Endodermal cell (in vitro differentiated cells): ENCODE data around the gene GNB1. TPM values are rescaled to one million over a fixed set of nuclear protein-coding genes. Genes with fewer than 3 reads are reported as not detected.
A peak's percentile ranks its signal among the peaks of the same experiment; 100 is the strongest.

Source experiments
- DNase-seq: peaks from one replicate; pipeline ENCODE4 v3.0.0-alpha.2; 2017
- H3K27ac ChIP-seq: 2 replicates; pipeline ENCODE4 v1.5.1; 2013; ENCODE audit warnings: mild to moderate bottlenecking, low read depth, low read length, moderate library complexity
- H3K27me3 ChIP-seq: 2 replicates; pipeline ENCODE4 v1.6.1; 2013; ENCODE audit warnings: mild to moderate bottlenecking, low read length, moderate library complexity; ENCODE audit not compliant: insufficient read depth, control insufficient read depth, poor library complexity, severe bottlenecking
- H3K36me3 ChIP-seq: 2 replicates; pipeline ENCODE4 v1.7.0; 2013; ENCODE audit warnings: mild to moderate bottlenecking, low read length, moderate library complexity; ENCODE audit not compliant: control insufficient read depth, insufficient read depth
- H3K4me1 ChIP-seq: one replicate; pipeline ENCODE4 v1.7.0; 2013; ENCODE audit warnings: low read length; ENCODE audit not compliant: control insufficient read depth, insufficient read depth
- H3K4me3 ChIP-seq: 2 replicates; pipeline ENCODE4 v1.5.1; 2013; ENCODE audit warnings: mild to moderate bottlenecking, low read length, moderate library complexity
- H3K9ac ChIP-seq: 2 replicates; pipeline ENCODE4 v1.6.1; 2013; ENCODE audit warnings: mild to moderate bottlenecking, low read length, moderate library complexity; ENCODE audit not compliant: poor library complexity, severe bottlenecking; ENCODE audit errors: extremely low read depth
- H3K9me3 ChIP-seq: 2 replicates; pipeline ENCODE4 v1.6.1; 2013; ENCODE audit warnings: mild to moderate bottlenecking, low read length, moderate library complexity; ENCODE audit not compliant: control insufficient read depth
- H3K27ac Mint-ChIP-seq: 2 replicates; pipeline ENCODE4 v1.8.0; 2020; ENCODE audit warnings: mixed read lengths
- H3K27me3 Mint-ChIP-seq: 2 replicates; pipeline ENCODE4 v1.8.0; 2021; ENCODE audit warnings: mild to moderate bottlenecking, mixed read lengths; ENCODE audit not compliant: insufficient read depth
- H3K36me3 Mint-ChIP-seq: 2 replicates; pipeline ENCODE4 v1.8.0; 2020; ENCODE audit warnings: low read depth, mixed read lengths
- H3K4me1 Mint-ChIP-seq: 2 replicates; pipeline ENCODE4 v1.8.0; 2020; ENCODE audit warnings: mixed read lengths
- H3K4me3 Mint-ChIP-seq: 2 replicates; pipeline ENCODE4 v1.8.0; 2020; ENCODE audit warnings: mild to moderate bottlenecking, moderate library complexity, mixed read lengths
- H3K9me3 Mint-ChIP-seq: 2 replicates; pipeline ENCODE4 v1.8.0; 2020; ENCODE audit warnings: mild to moderate bottlenecking, mixed read lengths
- WGBS, 2 experiments: methylation state at CpG; one replicate each; pipeline versions ENCODE4 v1.1.5 to v1.1.7; 2013; ENCODE audit warnings: missing lambda C conversion rate in 2 of 2, mixed read lengths in 1 of 2; ENCODE audit not compliant: insufficient coverage in 1 of 2, insufficient read length in 1 of 2; 5-methylcytosine and 5-hydroxymethylcytosine counted together
- total RNA-seq, 2 donors: library from RNA; stranded (reverse); fragmentation: NEBNext Ultra II Directional in 1 of 2; extraction: Animal tissue kit (Norgen Biotek cat#: 25700) in 1 of 2; gene quantifications; 2 replicates in 1 of 2; 3 replicates in 1 of 2; pipeline ENCODE4 v1.2.1, GENCODE V29; 2021
- TF ChIP-seq, protein P1 (sequence below): fragments of 200-600 bp; sonication (generic); conservative IDR thresholded peaks from 2 replicates; pipeline ENCODE4 v1.5.0; 2021; ENCODE audit warnings: antibody characterized with exemption, mild to moderate bottlenecking

GNB1 gene
- total RNA-seq, 2 donors from 2014 or later, result 369 to 371 TPM

DNA sequence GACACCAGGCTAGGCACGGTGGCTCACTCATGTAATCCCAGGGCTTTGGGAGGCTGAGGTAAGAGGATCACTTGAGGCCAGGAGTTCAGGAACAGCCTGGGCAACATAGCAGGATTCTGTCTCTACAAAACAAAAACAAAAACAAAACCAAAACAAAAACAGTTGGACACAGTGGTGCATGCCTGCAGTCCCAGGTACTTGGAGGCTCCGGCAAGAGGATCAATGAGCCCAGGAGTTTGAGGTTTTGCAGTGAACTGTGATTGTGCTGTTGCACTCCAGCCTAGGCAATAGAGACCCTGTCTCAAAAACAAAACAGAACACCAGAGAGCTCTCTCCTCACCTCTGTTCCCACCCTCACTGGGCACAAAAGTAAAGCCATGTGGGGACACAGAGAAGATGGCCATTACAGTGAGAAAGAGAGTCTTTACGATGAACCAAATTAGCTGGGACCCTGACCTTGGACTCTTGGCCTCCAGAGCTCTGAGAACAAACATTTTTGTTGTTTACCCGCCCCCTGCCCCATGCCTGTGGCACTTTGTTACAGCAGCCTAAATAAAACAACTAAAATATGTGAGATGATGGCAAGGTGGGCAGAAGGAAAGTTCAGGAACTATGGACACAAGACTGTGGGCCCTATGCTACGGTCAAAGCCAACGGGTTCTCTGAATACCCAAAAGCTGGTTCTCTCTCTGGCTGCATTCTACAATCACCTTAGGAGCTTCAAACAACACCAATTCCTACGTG is 122.5 kb downstream of the GNB1 start:
- TF ChIP-seq, protein P1, sequence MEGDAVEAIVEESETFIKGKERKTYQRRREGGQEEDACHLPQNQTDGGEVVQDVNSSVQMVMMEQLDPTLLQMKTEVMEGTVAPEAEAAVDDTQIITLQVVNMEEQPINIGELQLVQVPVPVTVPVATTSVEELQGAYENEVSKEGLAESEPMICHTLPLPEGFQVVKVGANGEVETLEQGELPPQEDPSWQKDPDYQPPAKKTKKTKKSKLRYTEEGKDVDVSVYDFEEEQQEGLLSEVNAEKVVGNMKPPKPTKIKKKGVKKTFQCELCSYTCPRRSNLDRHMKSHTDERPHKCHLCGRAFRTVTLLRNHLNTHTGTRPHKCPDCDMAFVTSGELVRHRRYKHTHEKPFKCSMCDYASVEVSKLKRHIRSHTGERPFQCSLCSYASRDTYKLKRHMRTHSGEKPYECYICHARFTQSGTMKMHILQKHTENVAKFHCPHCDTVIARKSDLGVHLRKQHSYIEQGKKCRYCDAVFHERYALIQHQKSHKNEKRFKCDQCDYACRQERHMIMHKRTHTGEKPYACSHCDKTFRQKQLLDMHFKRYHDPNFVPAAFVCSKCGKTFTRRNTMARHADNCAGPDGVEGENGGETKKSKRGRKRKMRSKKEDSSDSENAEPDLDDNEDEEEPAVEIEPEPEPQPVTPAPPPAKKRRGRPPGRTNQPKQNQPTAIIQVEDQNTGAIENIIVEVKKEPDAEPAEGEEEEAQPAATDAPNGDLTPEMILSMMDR, result no peak
- H3K4me3 Mint-ChIP-seq, result no peak overlapping the region
- Histone ChIP-seq H3K27ac (no peak overlapping the region), H3K4me3 (no peak overlapping the region), H3K36me3 (peaks cover 46% of the 10 kb centered on the region), H3K9ac (no peak overlapping the region), H3K4me1 (no peaks in the 10 kb centered on the region), H3K27me3 (no peaks in the 10 kb centered on the region), H3K9me3 (peaks cover 18% of the 10 kb centered on the region)
- H3K36me3 Mint-ChIP-seq, result peaks cover 69% of the 10 kb centered on the region
- peak overlapping the region; percentile 61 for H3K27ac Mint-ChIP-seq
- H3K4me1 Mint-ChIP-seq, result no peaks in the 10 kb centered on the region
- WGBS, 2 experiments, result 96 to 100% methylated on average over 6 to 7 of the region's 7 CpGs
- peaks cover 28% of the 10 kb centered on the region for H3K9me3 Mint-ChIP-seq
- no peak for DNase-seq
- H3K27me3 Mint-ChIP-seq, result no peaks in the 10 kb centered on the region

DNA sequence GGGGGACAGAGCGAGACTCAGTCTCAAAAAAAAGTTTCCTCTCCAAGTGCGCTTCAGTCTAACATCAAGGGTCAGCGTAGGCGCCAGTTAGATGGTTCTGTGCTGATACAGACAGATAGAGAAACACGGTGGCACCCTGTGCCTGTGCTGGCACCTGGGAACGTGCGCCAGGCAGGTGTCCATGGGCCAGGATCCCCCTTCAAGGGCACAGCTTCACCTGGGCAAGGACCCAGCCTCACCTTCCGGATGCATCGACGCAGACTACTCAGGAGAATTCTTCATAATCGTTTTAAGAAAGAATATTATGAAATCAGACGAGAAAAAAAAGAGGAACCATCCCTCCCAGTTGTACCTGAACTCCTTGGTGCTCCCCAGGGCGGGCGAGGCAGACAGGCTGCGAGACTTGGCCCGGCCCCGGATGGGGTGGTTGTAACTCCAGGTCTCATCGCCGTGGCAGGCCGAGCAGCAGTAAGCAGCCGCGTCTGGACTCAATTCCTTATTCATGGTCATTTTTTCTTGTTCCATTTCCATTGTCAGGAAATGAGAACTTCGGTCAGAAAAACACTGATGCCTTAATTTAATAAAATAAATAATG is 125.9 kb downstream of the GNB1 start:
- no peak overlapping the region for H3K4me3 ChIP-seq
- peak overlapping the region; percentile 26 for H3K27ac Mint-ChIP-seq
- H3K4me3 Mint-ChIP-seq, result no peak overlapping the region

DNA sequence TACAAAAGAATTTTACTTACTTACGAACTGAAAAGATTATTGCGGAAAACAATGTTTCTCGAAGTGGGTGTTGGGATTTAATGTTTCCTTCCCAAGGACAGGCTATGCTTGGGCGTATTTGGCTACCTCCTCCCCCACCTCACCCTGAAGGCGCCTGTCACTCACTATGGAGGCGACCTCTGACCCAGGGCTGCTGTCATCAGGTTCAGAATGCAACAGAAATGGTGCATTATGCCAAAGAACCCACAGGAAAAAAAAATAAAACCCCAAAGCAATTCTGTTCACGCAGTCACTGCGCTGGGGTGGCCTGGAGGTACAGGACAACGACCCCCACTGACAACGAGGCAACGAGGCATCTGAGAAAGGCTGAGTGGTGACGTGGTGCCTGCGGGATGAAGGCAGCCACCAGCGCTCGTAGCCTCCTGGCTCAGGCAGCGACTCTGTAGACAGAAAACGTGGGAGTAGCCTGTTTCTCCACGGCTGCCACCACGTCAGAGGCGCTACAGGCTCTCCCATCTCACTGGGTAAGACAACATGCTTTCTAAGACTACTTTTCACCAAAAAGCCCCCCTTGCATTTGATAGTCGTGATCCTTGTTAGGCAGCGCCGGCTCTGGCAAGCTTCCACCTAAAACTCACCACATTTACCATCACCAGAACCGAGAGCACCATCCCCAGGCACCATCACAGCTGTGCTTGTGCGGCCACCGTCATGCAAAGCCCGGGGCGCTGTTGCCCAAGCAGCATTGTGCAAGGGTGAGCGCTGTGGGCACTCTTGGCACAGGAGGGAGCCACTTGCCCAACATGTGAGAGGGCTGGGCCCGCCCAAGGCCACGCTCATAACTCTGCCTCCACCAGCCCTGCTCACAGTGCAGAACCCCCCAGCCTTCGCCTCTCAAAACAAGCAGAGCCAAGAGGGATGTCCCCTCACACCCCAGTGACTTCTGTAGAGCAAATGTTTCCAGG is 126.9 kb downstream of the GNB1 start:
- TF ChIP-seq, protein P1, result no peak
- no peak overlapping the region for H3K9ac ChIP-seq
- 91 to 97% methylated on average over 26 to 32 of the region's 32 CpGs for WGBS, 2 experiments
- H3K27me3 ChIP-seq, result no peaks in the 10 kb centered on the region
- H3K27me3 Mint-ChIP-seq, result no peaks in the 10 kb centered on the region
- peaks cover 6% of the 10 kb centered on the region for H3K9me3 Mint-ChIP-seq
- no peaks in the 10 kb centered on the region for H3K4me1 ChIP-seq
- no peak overlapping the region for H3K4me3 Mint-ChIP-seq
- H3K27ac ChIP-seq, result no peak overlapping the region
- H3K36me3 Mint-ChIP-seq, result peaks cover 73% of the 10 kb centered on the region
- no peak overlapping the region for H3K4me3 ChIP-seq
- peaks cover 52% of the 10 kb centered on the region for H3K36me3 ChIP-seq
- no peaks in the 10 kb centered on the region for H3K9me3 ChIP-seq
- no peak for DNase-seq
- H3K4me1 Mint-ChIP-seq, result no peaks in the 10 kb centered on the region
- no peak overlapping the region for H3K27ac Mint-ChIP-seq

More for the DNA sequence above, 125.9 kb downstream of the GNB1 start:
- TF ChIP-seq, protein P1, result no peak
- Histone ChIP-seq H3K9me3 (no peaks in the 10 kb centered on the region), H3K36me3 (peaks cover 49% of the 10 kb centered on the region), H3K27ac (no peak overlapping the region), H3K9ac (no peak overlapping the region), H3K27me3 (no peaks in the 10 kb centered on the region), H3K4me1 (no peaks in the 10 kb centered on the region)
- no peak for DNase-seq
- Mint-ChIP-seq H3K27me3 (no peaks in the 10 kb centered on the region), H3K4me1 (no peaks in the 10 kb centered on the region), H3K36me3 (peaks cover 70% of the 10 kb centered on the region), H3K9me3 (peaks cover 9% of the 10 kb centered on the region)
- WGBS, 2 experiments, result 94 to 95% methylated on average over 17 to 22 of the region's 23 CpGs
